ENCODE measurements around the gene NINL. TPM values are rescaled to one million over a fixed set of nuclear protein-coding genes. Genes with fewer than 3 reads are reported as not detected.

The NINL gene
- total and polyA plus RNA-seq, 7 donors: 2.4 to 19.9 (median 9.6) TPM

GRCh38 chr20:25574411-25574810, 10.9 kb downstream of the NINL start:
- no peak for DNase-seq
- Histone ChIP-seq H3K4me1 (peaks cover 0 to 7% (median 2%) of the 10 kb centered on the region in 4 donors), H3K4me3 (no peak overlapping the region), H3K36me3 (no peaks in the 10 kb centered on the region), H3K27me3 (no peaks in the 10 kb centered on the region), H3K9me3 (no peaks in the 10 kb centered on the region), H3K27ac (no peak overlapping the region)
- 61 to 81% methylated on average over 3 of the region's 3 CpGs for WGBS, 2 donors
- intact Hi-C loops (cut with DNase I): no loop called here
- TF ChIP-seq CTCF (IDR thresholded peaks at IDR 0.05) (peak in 1 of 4 experiments; percentile 11), POLR2A (IDR thresholded peaks at IDR 0.05) (no peak)

GRCh38 chr20:25573288-25574251, 11.8 kb downstream of the NINL start:
- Histone ChIP-seq H3K27ac (no peak overlapping the region), H3K4me1 (peaks cover 0 to 7% (median 2%) of the 10 kb centered on the region in 4 donors), H3K36me3 (no peaks in the 10 kb centered on the region), H3K4me3 (no peak overlapping the region), H3K9me3 (no peaks in the 10 kb centered on the region), H3K27me3 (no peaks in the 10 kb centered on the region)
- TF ChIP-seq POLR2AphosphoS5 (IDR thresholded peaks at IDR 0.05) (no peak), CTCF (IDR thresholded peaks at IDR 0.05) (no peak), POLR2A (IDR thresholded peaks at IDR 0.05) (no peak), EP300 (IDR thresholded peaks at IDR 0.05) (no peak)
- intact Hi-C loops (cut with DNase I): no loop called here
- WGBS, 2 donors: 78 to 82% methylated on average over 6 of the region's 6 CpGs
- no peak for DNase-seq

GRCh38 chr20:25571817-25572216, 13.5 kb downstream of the NINL start:
- 42 to 72% methylated on average over 2 of the region's 2 CpGs for WGBS, 2 donors
- Histone ChIP-seq H3K27ac (no peak overlapping the region), H3K4me1 (peaks cover 0 to 7% (median 2%) of the 10 kb centered on the region in 4 donors), H3K9me3 (no peaks in the 10 kb centered on the region), H3K4me3 (no peak overlapping the region), H3K27me3 (no peaks in the 10 kb centered on the region), H3K36me3 (no peaks in the 10 kb centered on the region)
- intact Hi-C loops (cut with DNase I): no loop called here
- TF ChIP-seq CTCF (IDR thresholded peaks at IDR 0.05) (no peak), POLR2AphosphoS5 (IDR thresholded peaks at IDR 0.05) (no peak), POLR2A (IDR thresholded peaks at IDR 0.05) (no peak), EP300 (IDR thresholded peaks at IDR 0.05) (no peak)
- no peak for DNase-seq

GRCh38 chr20:25571240-25571639, 14.1 kb downstream of the NINL start:
- no peaks in the 10 kb centered on the region for H3K9me3 ChIP-seq
- WGBS, 2 donors: 34 to 58% methylated on average over 2 of the region's 2 CpGs
- DNase-seq: no peak
- H3K36me3 ChIP-seq: no peaks in the 10 kb centered on the region
- TF ChIP-seq POLR2A (IDR thresholded peaks at IDR 0.05): no peak
- H3K27me3 ChIP-seq: no peaks in the 10 kb centered on the region
- H3K4me1 ChIP-seq: peaks cover 0 to 7% (median 2%) of the 10 kb centered on the region in 4 donors
- intact Hi-C loops (cut with DNase I): no loop called here
- H3K4me3 ChIP-seq: no peak overlapping the region
- H3K27ac ChIP-seq: no peak overlapping the region

GRCh38 chr20:25570148-25570530, 15.2 kb downstream of the NINL start:
- Histone ChIP-seq H3K27me3 (no peaks in the 10 kb centered on the region), H3K4me3 (no peak overlapping the region), H3K27ac (no peak overlapping the region), H3K36me3 (no peaks in the 10 kb centered on the region), H3K9me3 (no peaks in the 10 kb centered on the region), H3K4me1 (peaks cover 0 to 15% (median 2%) of the 10 kb centered on the region in 4 donors)
- WGBS, 2 donors: 93 to 95% methylated on average over 7 of the region's 7 CpGs
- intact Hi-C loops (cut with DNase I): no loop called here
- DNase-seq: no peak
- TF ChIP-seq POLR2AphosphoS5 (IDR thresholded peaks at IDR 0.05) (no peak), CTCF (IDR thresholded peaks at IDR 0.05) (no peak), EP300 (IDR thresholded peaks at IDR 0.05) (no peak), POLR2A (IDR thresholded peaks at IDR 0.05) (no peak)
